ENCODE measurements around the gene TGM1. TPM values are rescaled to one million over a fixed set of nuclear protein-coding genes. Genes with fewer than 3 reads are reported as not detected.

Gene TGM1
- total and polyA plus RNA-seq, 10 of the 15 experiments (the other 5 are each of a cell fraction or from before 2014, with no cell fraction given): 0.05 to 5.9 (median 1.8) TPM

DNA sequence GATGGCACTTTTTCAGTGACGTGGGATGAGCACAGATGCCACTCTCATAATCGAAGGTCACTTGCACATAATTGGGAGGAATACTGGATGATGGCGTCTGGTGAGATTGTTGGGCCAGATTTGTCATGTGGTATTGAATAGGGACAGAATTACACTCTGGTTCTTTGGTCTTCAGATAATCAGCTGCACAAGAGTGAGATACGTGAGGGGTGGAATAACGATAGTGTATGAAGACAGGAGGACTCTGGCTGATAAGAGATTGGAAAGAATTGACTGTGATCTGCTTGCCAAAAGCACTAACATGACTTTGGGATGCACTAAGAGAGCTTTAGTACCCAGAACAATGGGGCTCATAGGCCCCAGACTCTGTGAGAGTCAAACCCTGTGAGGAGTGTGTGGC is 15.4 kb upstream of the TGM1 start (continued):
- TF ChIP-seq, protein P1, sequence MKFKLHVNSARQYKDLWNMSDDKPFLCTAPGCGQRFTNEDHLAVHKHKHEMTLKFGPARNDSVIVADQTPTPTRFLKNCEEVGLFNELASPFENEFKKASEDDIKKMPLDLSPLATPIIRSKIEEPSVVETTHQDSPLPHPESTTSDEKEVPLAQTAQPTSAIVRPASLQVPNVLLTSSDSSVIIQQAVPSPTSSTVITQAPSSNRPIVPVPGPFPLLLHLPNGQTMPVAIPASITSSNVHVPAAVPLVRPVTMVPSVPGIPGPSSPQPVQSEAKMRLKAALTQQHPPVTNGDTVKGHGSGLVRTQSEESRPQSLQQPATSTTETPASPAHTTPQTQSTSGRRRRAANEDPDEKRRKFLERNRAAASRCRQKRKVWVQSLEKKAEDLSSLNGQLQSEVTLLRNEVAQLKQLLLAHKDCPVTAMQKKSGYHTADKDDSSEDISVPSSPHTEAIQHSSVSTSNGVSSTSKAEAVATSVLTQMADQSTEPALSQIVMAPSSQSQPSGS (IDR thresholded peaks at IDR 0.05; ENCODE audit: low read length): no peak
- no peak for TF ChIP-seq PKNOX1 (IDR thresholded peaks at IDR 0.05)
- no peak for TF ChIP-seq TCF7 (IDR thresholded peaks at IDR 0.05; ENCODE audit: borderline replicate concordance)

DNA sequence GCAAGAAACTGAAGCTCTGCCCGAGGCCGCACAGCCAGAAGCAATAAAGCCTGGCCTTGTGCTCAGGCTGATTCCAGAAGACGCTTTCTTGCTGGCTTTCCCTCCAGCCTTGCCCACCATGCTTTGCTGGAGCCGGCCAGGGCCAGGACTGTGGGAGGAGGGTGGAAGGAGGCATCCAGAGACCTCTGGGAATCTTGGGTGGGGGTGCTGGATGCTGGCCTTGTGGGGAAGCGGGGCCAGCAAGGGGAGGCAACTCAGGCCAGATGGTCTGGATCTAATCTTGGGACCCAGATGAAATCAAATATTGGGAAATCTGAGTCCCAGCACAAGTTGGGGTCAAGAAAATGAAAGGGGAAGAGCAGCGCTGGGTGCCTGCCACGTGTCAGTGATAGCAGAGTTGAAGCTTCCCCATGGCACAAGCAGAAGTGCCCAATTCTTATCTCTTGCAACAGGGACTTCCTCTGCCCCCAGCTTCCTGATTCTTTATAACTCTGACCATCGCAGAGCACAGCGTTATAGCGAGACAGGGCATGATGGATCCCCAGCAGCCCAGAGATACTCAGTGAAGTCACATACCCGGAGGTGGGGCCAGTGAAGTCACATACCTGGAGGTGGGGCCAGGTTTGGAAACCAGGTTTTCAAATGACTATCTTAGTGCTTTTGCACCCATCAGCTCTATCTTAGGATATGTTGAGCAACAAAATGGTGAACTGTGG is 14.8 kb upstream of the TGM1 start:
- Histone ChIP-seq H3K9ac (ENCODE audit: control insufficient read depth, insufficient read depth, low read length) (no peak overlapping the region), H4K20me1 (ENCODE audit: control insufficient read depth, insufficient read depth) (no peaks in the 10 kb centered on the region), H3K9me3 (replicated peaks; ENCODE audit: control insufficient read depth, insufficient read depth, low read length) (no peaks in the 10 kb centered on the region; the same call in 2 of the 3 replicates), H3K27me3 (replicated peaks in 1 of 2; ENCODE audit: control insufficient read depth in 2 of 2, insufficient read depth in 2 of 2, low read length in 1 of 2) (no peaks in the 10 kb centered on the region), H3K27ac (ENCODE audit: control insufficient read depth, insufficient read depth) (no peak overlapping the region), H2AFZ (ENCODE audit: control insufficient read depth, low read depth, low read length) (peak overlapping the region; percentile 28; the same call in 1 of the 2 replicates), H3K79me2 (ENCODE audit: control insufficient read depth, insufficient read depth, low read length) (peaks cover 2% of the 10 kb centered on the region; the same call in 1 of the 2 replicates), H3K4me2 (ENCODE audit: control insufficient read depth, insufficient read depth) (peak overlapping the region; percentile 30; the same call in 1 of the 2 replicates), H3K36me3 (ENCODE audit: control insufficient read depth in 2 of 2, insufficient read depth in 2 of 2, low read length in 1 of 2) (no peaks in the 10 kb centered on the region), H3K4me1 (ENCODE audit: control insufficient read depth, insufficient read depth, low read length) (peaks cover 55% of the 10 kb centered on the region), H3K4me3 (no peak overlapping the region)
- TF ChIP-seq SPI1 (IDR thresholded peaks at IDR 0.05; ENCODE audit: borderline replicate concordance, insufficient read depth, low read depth, low read length) (peak; percentile 13; the same call in 1 of the 2 replicates), HCFC1 (IDR thresholded peaks at IDR 0.05; ENCODE audit: low read length) (no peak), SRF (IDR thresholded peaks at IDR 0.05; ENCODE audit: low read depth in 2 of 2, low read length in 2 of 2) (no peak), MTA3 (IDR thresholded peaks at IDR 0.05; ENCODE audit: borderline replicate concordance, low read length) (no peak), SUZ12 (IDR thresholded peaks at IDR 0.05; ENCODE audit: unreplicated experiment) (no peak)
- WGBS (ENCODE audit: insufficient coverage, insufficient replicate concordance, low lambda C conversion rate, missing lambda C conversion rate): 65% methylated on average over 11 of the region's 11 CpGs
- intact Hi-C loops (cut with micrococcal nuclease; ENCODE audit: unreplicated experiment) (no loop called here), in situ Hi-C loops (cut with MboI) (no loop called here)
- ChIA-PET CTCF (interaction anchor here (0.6 to 17.1 kb wide), 6 partner anchors 17 to 144 kb away, joined by 3 to 269 read pairs (median 16); partner anchors contain the start of genes CIDEB, DHRS1, NOP9 and TINF2), SMC1A (ENCODE audit: uncharacterized antibody, unreplicated experiment) (interaction anchor here (2.9 to 11.8 kb wide), 4 partner anchors 12 to 36 kb away, joined by 18 to 141 read pairs (median 68); partner anchors contain the start of genes DHRS1, NOP9 and TINF2), RAD21 (ENCODE audit: unreplicated experiment) (interaction anchor here (0.7 to 4.8 kb wide), 2 partner anchors 19 to 35 kb away, joined by 3 to 26 read pairs; partner anchors contain the start of gene TINF2), POLR2A (interaction anchor here (0.6 to 3.0 kb wide), 5 partner anchors 9 to 1351 kb away, joined by 3 to 11 read pairs (median 4); no protein-coding TSS in a partner anchor)
- ATAC-seq: no peak
- FAIRE-seq: no peak
- no TSS peak for BruUV-seq (replicated peaks)
- no peak for DNase-seq (ENCODE audit: low read depth, low spot score)
